Erythroblast (primary cell): ENCODE results near the gene TSTD2.

Experiments
- DNase-seq, 2 experiments: peaks; one replicate each; lab custom pipeline; 2025; lab: John Stamatoyannopoulos, UW
- GATA1 ChIP-seq: IDR thresholded peaks from 2 replicates; pipeline ENCODE4 v1.6.1; 2011; ENCODE audit warnings: low read depth, mild to moderate bottlenecking, control low read depth, low read length, moderate library complexity
- POLR2A ChIP-seq: IDR thresholded peaks from 2 replicates; pipeline ENCODE4 v1.6.1; 2011; ENCODE audit warnings: mild to moderate bottlenecking, low read length

Gene TSTD2

GRCh38 chr9:97557606-97558095 lies 75.5 kb downstream of the TSTD2 start:
- no peak for DNase-seq

GRCh38 chr9:97556721-97557605 lies 76.2 kb downstream of the TSTD2 start:
- DNase-seq: no peak
- TF ChIP-seq GATA1: no peak
- TF ChIP-seq POLR2A: no peak

More at GRCh38 chr9:97557606-97558095, 75.5 kb downstream of the TSTD2 start:
- TF ChIP-seq POLR2A (no peak), GATA1 (no peak)

GRCh38 chr9:97556036-97556720 lies 77.0 kb downstream of the TSTD2 start:
- no peak for DNase-seq
- TF ChIP-seq GATA1: no peak

- TF ChIP-seq GATA1: no peak
- TF ChIP-seq POLR2A: no peak
- DNase-seq: no peak
These were observed 78.0 kb downstream of the TSTD2 start for GRCh38 chr9:97555164-97555563.

GRCh38 chr9:97554566-97555075 lies 78.5 kb downstream of the TSTD2 start:
- TF ChIP-seq POLR2A (no peak), GATA1 (no peak)
- DNase-seq: no peak

GRCh38 chr9:97553841-97554240 lies 79.3 kb downstream of the TSTD2 start:
- no peak for DNase-seq
- no peak for TF ChIP-seq GATA1
- no peak for TF ChIP-seq POLR2A

GRCh38 chr9:97553141-97553540 lies 80.0 kb downstream of the TSTD2 start:
- no peak for DNase-seq
- TF ChIP-seq GATA1: no peak

- DNase-seq: no peak
- TF ChIP-seq GATA1 (no peak), POLR2A (no peak)
These were observed 81.9 kb downstream of the TSTD2 start for GRCh38 chr9:97551308-97551707.

GRCh38 chr9:97550386-97550785 lies 82.8 kb downstream of the TSTD2 start:
- no peak for TF ChIP-seq GATA1
- no peak for TF ChIP-seq POLR2A
- DNase-seq: no peak
